ENCODE data around the gene TMEM88.

The TMEM88 gene

GRCh38 chr17:7845359-7846062, 9.4 kb upstream of the TMEM88 start:
- DNase-seq: no peak

GRCh38 chr17:7846063-7846735, 8.7 kb upstream of the TMEM88 start:
- no peak for DNase-seq

DNA sequence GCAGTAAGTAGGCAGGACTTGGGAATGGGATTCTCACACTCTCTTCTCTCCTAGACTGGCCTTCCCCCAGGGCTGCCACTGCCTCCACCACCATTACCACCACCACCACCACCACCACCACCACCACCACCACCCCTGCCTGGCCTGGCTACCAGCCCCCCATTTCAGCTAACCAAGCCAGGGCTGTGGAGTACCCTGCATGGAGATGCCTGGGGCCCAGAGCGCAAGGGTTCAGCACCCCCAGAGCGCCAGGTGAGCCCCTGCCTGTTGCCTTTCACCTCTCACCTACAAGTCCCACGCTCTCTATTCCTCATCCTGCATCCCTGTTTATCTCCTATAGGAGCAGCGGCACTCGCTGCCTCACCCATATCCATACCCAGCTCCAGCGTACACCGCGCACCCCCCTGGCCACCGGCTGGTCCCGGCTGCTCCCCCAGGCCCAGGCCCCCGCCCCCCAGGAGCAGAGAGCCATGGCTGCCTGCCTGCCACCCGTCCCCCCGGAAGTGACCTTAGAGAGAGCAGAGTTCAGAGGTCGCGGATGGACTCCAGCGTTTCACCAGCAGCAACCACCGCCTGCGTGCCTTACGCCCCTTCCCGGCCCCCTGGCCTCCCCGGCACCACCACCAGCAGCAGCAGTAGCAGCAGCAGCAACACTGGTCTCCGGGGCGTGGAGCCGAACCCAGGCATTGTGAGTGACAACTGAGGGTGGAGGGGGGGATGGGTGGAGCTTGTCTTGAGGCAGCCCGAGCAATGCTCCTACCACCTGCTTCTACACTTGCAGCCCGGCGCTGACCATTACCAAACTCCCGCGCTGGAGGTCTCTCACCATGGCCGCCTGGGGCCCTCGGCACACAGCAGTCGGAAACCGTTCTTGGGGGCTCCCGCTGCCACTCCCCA, 7.9 kb upstream of the TMEM88 start:
- DNase-seq: no peak

DNA sequence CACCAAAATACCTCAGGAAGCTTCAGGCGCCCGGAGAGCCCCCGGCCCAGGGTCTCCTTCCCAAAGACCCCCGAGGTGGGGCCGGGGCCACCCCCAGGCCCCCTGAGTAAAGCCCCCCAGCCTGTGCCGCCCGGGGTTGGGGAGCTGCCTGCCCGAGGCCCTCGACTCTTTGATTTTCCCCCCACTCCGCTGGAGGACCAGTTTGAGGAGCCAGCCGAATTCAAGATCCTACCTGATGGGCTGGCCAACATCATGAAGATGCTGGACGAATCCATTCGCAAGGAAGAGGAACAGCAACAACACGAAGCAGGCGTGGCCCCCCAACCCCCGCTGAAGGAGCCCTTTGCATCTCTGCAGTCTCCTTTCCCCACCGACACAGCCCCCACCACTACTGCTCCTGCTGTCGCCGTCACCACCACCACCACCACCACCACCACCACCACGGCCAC, 6.7 kb upstream of the TMEM88 start:
- DNase-seq: no peak

- no peak for DNase-seq
Measured at GRCh38 chr17:7848739-7849129, 6.1 kb upstream of the TMEM88 start.

- no peak for DNase-seq
Measured at GRCh38 chr17:7849130-7849750, 5.6 kb upstream of the TMEM88 start.

DNA sequence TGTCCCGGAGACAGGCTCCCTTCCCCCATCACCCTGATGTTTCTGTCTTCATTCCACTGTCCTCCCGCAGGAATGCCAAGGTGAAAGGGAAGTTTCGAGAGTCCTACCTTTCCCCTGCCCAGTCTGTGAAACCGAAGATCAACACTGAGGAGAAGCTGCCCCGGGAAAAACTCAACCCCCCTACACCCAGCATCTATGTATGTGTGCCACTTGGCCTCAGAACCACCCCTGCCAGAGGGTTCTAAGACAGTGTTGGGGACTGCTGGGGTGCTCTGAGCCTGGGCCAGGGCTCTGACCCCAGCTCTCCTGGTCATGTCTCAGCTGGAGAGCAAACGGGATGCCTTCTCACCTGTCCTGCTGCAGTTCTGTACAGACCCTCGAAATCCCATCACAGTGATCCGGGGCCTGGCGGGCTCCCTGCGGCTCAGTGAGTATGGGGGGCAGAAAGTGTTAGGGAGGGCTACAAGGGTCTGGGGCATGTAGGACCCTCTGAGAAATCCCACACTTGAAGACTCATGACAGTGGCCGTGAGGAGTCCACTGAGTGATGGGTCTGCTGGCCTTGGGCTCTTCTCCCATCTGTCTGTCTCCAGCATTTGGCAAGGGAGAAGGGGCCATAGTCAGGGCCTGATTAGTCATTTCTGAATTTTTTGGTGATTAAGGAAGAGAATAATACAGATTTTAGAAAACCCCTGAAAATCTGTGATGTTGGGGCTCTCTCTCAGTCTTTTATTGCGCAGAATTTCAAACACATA, 4.9 kb upstream of the TMEM88 start:
- no peak for DNase-seq

DNA sequence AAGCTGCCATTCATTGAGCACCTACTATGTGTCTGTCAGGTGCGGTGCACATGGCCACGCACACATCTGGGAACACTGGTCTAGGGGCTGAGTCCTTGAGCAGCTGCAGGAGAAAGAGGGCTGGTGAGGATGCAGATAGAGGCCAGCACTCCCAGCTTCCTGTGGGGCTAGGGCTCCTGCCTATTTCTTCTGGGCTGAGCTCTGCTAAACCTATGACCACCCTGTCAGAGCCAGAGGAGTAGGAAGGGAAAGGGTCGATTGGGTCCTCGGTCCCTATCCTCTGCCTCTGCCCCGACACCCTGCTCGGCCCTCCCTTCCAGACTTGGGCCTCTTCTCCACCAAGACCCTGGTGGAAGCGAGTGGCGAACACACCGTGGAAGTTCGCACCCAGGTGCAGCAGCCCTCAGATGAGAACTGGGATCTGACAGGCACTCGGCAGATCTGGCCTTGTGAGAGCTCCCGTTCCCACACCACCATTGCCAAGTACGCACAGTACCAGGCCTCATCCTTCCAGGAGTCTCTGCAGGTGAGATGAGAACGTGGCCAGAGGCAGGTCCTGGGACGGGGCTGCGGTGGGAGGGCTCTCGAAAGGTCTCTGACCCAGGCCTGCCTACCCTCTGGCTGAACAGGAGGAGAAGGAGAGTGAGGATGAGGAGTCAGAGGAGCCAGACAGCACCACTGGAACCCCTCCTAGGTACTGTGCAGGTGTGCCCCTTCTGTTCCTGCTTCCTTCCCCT, 4.0 kb upstream of the TMEM88 start:
- DNase-seq: no peak

DNA sequence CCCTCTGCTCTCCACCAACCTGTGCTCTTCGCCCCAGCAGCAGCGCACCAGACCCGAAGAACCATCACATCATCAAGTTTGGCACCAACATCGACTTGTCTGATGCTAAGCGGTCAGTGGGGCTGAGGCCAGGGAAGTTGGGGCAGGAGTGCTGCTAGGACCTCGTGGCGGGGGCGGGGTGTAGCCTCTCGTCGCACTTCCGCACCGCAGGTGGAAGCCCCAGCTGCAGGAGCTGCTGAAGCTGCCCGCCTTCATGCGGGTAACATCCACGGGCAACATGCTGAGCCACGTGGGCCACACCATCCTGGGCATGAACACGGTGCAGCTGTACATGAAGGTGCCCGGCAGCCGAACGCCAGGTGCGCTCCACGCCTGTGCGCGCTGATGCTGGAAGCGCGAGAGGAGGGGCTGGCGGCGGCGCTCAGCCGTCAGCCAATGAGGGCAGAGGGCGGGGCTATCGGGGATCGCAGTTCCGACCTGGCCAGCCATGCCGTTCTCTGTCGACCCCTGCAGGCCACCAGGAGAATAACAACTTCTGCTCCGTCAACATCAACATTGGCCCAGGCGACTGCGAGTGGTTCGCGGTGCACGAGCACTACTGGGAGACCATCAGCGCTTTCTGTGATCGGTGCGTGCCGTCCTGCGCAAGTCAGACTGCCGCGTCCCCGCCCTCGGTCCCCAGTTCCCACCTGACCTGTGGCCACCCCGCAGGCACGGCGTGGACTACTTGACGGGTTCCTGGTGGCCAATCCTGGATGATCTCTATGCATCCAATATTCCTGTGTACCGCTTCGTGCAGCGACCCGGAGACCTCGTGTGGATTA, 3.2 kb upstream of the TMEM88 start:
- DNase-seq: no peak

- DNase-seq: no peak
Measured at GRCh38 chr17:7852262-7852670, 2.6 kb upstream of the TMEM88 start.

GRCh38 chr17:7852919-7853690, 1.8 kb upstream of the TMEM88 start:
- no peak for DNase-seq

DNA sequence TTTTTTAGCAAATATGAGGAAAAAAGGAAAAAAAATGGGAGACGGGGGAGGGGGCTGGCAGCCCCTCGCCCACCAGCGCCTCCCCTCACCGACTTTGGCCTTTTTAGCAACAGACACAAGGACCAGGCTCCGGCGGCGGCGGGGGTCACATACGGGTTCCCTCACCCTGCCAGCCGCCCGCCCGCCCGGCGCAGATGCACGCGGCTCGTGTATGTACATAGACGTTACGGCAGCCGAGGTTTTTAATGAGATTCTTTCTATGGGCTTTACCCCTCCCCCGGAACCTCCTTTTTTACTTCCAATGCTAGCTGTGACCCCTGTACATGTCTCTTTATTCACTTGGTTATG, 1.2 kb upstream of the TMEM88 start:
- no peak for DNase-seq

GRCh38 chr17:7854078-7854777, 638 bp upstream of the TMEM88 start:
- no peak for DNase-seq

DNA sequence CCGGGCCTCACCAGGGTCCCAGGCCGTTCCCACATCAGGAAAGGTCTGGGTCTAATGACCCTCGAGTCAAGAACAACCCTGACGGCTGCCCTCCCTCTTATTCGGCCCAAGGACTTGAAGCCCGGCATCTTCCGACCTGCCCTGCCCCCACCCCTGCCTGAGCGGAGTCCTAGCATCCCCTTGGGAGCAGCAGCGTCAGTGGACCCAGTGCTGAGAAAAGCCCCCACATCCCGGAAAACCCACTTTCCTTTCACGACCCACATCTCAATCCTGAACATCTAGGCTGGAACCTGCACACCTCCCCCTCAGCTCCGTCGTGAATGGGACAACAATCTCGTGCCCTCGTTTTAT, 769 bp downstream of the TMEM88 start:
- no peak for DNase-seq

DNA sequence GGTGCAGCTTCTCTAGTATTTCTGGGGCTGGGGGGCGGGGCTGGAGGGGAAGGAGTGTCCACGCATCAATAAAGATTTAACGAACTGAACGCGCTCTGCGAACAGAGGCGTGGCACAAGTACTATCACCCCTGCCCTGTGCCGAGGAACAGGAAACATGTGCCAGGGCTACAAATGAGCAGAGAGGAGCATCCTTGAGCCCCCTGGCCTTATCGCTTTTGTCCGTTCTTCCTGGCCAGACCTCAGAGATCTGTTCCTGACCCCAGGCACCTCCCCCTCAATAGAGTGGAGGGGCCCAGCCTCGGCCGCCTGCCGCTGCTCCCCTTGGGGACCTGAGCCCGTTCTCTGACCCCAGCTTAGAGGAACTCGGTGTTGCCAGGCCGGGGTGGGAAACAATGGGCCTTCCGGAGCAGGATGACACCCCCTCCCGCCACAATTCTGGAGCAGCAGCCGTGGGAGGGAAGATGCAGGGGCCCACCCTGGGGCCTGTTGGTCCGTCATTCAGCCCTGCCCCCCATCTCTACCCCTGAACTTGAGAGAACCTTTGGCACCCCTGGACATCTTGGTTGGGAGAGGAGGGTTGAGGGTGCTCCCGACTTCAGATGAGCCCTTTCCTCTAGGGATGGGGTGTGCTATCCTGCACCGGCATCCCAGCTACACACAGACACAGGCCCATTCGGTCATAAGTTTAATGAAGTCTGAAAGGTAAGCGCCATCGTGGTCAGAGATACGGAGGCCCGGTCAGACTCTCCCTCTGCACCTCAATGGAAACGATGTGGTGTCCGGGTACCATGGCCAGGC, 1.3 kb downstream of the TMEM88 start:
- no peak for DNase-seq

DNA sequence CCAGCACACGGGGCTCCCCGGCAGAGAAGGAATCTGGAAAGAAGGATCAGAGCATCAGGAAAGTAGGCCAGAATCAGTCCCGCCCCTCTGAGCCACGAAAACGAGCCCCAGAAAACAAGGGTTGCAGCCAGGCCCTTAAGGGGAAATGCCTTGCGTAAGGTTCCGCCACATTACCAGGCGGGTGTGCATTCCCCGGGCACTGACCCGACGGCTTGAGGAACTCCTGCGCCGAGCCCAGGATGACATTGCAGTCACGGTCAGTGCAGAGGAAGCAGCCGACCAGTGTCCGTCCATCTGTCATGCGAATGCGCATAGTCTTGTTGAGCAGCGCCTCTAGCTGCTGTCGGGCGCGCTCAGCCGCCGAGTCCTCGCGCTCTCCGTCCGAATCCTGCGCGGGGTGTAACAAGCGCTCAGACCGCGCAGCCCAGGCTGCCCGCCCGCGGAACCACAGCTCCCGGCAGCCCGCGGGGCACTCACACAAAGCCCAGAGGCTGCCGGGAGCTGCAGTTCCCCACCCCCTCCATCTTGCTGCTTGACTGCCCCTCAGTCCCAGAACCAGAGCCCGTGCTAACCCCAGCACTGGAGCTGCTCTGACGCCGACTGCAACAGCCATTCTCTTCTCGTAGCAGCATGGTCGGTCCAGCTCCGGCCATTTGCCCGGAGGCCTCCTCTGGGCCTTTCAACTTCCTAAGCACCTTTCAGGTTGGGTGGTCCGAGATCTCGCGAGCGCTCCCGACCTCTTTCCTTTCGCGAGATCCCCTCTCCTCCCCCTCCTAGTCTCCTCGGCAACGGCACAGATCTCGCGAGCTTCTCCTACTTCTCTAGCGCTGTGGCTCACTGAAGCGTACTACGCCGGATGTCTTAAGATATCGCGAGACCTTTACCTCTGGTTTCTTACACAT, 2.2 kb downstream of the TMEM88 start, which contains the start of gene NAA38:
Gene NAA38 (minus strand): TSS at position 749 of the 902 bp plus-strand sequence. CDS start 96 bp downstream, at position 653.
- DNase-seq: peak; percentile 67
